T-cell (primary cell): Measurements from ENCODE around the gene CCDC51. TPM values are rescaled to one million over a fixed set of nuclear protein-coding genes. Genes with fewer than 3 reads are reported as not detected.

Experiments used
- total RNA-seq, 35 experiments: library from RNA in 6 of 35; stranded (reverse) in 6 of 35; fragments of 120-200 nt in 1 of 35; gene quantifications; one replicate each; pipeline versions ENCODE4 v1.2.1 to v1.2.4 and lab custom pipeline; 2013 to 2026

Gene CCDC51
- total RNA-seq, 5 donors from 2014 or later (not counting 1 experiment from before 2014, with no cell fraction given), result 5.0 to 7.9 (median 6.4) TPM

Other genes with a start within 250 kb of the CCDC51 start
- not detected for gene CAMP, start 216.6 kb downstream of the CCDC51 start, total RNA-seq
- 10 to 100 TPM; 34.4 to 47.6 (median 44.2) TPM for gene ZNF589, start 199.0 kb downstream of the CCDC51 start, total RNA-seq
- gene NME6, start 138.8 kb downstream of the CCDC51 start, total RNA-seq, result 10 to 100 TPM; 15.2 to 38.0 (median 31.8) TPM
- not detected for gene SPINK8, start 106.5 kb downstream of the CCDC51 start, total RNA-seq
- not detected for gene FBXW12, start 67.9 kb downstream of the CCDC51 start, total RNA-seq
- 1 to 10 TPM; 2.5 to 6.9 (median 5.9) TPM for gene PLXNB1, start 10.0 kb downstream of the CCDC51 start, total RNA-seq
- 100 to 1,000 TPM; 216 to 245 (median 229) TPM for gene TMA7, start 138 bp upstream of the CCDC51 start, total RNA-seq
- 10 to 100 TPM in 3 of 5 donors, 1 to 10 TPM in 2; 7.8 to 14.9 (median 12.8) TPM for gene ATRIP, start 6.6 kb upstream of the CCDC51 start, total RNA-seq
- 100 to 1,000 TPM; 156 to 258 (median 217) TPM for gene SHISA5, start 64.1 kb upstream of the CCDC51 start, total RNA-seq
- gene PFKFB4, start 116.7 kb upstream of the CCDC51 start, total RNA-seq, result 1 to 10 TPM; 1.8 to 4.2 (median 2.4) TPM
- gene UCN2, start 123.7 kb upstream of the CCDC51 start, total RNA-seq, result under 1 TPM in 1 of 5 donors, not detected in 4; 0.16 TPM
- gene COL7A1, start 155.2 kb upstream of the CCDC51 start, total RNA-seq, result 1 to 10 TPM in 3 of 5 donors, under 1 TPM in 2; 0.33 to 2.3 (median 1.3) TPM
- 100 to 1,000 TPM in 2 of 5 donors, 10 to 100 TPM in 3; 93.0 to 109 (median 98.4) TPM for gene UQCRC1, start 169.5 kb upstream of the CCDC51 start, total RNA-seq
- gene TMEM89, start 181.7 kb upstream of the CCDC51 start, total RNA-seq, result under 1 TPM in 1 of 5 donors, not detected in 4; 0.39 TPM
- gene SLC26A6, start 195.3 kb upstream of the CCDC51 start, total RNA-seq, result 10 to 100 TPM; 16.2 to 36.4 (median 29.2) TPM
- 1 to 10 TPM; 5.6 to 7.4 (median 6.2) TPM for gene CELSR3, start 222.8 kb upstream of the CCDC51 start, total RNA-seq
- 10 to 100 TPM; 17.4 to 23.4 (median 20.4) TPM for gene NCKIPSD, start 245.8 kb upstream of the CCDC51 start, total RNA-seq